AG08395 (cell line): Measurements from ENCODE around the gene PAK3.
A peak's percentile ranks its signal among the peaks of the same experiment; 100 is the strongest.

Source experiments
- DNase-seq: peaks from one replicate; pipeline ENCODE4 v3.0.0; 2012; ENCODE audit warnings: mixed read lengths, low spot score

Gene PAK3

DNA sequence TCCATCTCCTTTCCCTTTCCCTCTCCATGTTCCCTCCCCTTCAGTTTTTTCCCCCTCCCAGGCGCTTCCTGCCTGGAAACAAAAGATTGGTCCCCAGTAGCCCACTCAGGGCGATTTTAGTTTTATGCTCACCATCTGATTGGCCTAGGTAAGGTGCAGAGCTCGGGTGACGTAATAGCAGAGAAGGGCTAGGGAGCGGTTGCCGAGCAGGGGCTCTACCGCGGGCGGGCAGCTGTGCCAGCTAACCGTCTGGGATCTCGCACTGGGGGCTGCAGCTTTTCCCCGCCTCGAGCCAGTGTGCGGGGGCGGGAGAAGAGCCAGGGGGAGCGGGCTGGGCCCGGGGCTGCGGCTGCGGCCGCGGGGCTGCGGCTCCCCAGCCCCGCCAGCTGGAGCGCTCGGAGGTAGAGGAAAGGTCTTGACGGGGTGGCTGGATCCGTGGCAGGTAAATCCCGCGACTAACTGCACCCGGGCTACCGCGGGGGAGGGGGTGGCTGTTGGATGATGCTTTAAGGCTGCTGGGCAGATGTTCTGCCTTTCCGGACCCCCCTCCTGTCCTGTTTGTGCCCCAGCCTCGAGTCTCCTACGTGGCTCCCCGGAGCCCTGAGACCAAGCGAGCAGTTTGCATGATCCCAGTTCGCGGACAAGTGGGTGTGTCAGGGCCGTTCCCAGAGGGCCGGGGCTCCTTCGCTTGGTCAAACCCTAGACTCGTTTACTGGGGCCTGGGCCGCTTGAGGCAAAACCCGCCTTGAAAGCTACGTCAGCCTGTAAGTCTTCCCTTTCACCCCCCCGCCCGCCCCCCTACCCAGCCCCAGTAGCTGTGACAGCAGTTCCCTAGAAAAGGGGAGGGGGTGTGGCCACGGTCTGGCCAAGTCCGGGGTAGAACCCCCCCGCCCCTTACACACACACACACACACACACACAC, at the start of gene PAK3:
PAK3 (plus strand) TSS at position 218 of the 922 bp plus-strand sequence. CDS start 26,913 bp downstream, outside the sequence.
- no peak for DNase-seq

DNA sequence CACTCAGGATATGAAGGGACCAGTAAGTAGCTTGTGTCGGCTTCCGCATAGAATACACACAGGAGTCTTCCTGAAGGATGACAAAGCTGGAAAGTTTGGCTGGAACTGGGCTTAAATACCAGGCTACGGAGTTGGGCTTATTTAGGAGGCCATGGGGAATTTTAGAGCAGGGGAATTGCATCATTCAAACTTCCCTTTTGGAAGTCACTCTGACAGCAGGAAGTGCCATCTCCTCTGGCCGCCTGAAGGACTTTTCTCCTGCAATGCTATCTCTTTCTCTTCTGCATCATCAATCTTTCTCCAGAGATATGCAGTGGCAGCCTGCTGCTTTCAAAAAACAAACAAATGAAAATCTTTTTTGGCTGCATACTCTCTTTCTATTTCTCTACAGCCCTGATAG, 48.4 kb upstream of the PAK3 start:
- DNase-seq, result no peak

DNA sequence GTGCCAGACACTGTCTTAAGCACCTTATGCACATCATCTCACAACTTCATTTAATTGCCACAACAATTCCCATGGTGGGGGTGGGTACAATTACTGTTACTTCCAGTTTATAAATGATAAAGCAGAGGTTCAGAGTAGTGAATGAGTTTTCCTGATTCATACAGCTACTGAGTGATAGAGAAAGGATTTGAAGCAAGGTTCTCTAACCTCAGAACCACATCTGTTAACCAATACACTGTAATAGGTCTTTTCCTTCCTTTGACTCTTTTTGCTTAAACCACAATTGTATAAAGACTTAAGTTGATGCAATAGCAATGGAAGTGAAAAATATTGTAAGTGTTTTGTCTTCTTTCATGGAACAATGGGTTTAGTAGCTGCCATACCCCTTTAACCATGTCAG, 43.5 kb upstream of the PAK3 start:
- no peak for DNase-seq

DNA sequence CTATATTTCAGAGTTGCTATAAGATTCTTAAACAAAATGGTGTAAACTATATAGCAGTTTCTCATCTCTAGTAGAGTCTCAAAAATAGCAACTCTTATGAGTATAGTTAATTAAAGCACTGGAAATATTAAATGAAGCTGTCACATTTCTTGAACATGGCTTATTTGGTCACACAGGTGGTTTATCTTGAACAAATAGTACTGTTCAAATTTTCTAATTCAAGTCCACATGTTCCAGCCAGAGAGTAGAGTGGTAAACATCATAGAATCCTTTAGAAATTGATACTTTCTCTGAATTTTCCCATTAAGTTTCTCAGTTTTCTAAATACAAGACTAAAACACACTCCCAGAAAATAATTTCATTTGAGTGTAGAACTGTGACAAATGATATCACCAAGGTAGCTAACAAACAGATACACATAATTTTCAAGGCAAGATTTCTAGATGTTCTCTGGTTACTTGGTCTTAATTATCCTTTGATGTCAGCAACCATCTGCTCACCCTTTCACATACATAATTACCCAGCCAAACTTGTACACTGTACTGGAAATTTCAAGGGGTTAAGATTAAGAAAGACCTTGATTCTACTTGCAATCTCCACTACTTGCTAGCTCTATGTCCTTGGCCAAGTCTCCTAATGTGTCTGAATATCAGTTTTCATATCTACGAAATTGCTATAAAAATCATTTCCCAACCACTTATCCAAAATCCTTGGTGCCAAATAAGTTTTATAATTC, 24.3 kb upstream of the PAK3 start:
- DNase-seq, result no peak

DNA sequence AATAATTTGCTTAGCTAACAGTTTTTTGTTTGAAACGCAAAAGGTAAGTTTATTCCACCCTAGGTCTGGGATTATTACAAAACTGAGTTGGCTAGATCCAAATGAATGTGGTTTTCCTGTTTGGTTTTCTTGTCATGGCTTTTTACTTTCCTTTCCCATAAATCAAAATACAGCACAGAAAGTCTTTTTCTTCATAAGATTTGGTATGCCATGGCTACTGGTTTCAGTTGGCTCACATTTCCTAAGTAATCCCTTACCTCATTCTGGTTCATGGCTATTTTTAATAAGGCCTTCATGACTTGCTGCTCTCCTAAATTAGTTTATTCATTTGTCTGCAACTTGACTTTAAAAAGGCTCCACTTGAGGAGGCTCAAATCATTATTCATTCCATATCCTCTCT, 12.9 kb upstream of the PAK3 start:
- no peak for DNase-seq

DNA sequence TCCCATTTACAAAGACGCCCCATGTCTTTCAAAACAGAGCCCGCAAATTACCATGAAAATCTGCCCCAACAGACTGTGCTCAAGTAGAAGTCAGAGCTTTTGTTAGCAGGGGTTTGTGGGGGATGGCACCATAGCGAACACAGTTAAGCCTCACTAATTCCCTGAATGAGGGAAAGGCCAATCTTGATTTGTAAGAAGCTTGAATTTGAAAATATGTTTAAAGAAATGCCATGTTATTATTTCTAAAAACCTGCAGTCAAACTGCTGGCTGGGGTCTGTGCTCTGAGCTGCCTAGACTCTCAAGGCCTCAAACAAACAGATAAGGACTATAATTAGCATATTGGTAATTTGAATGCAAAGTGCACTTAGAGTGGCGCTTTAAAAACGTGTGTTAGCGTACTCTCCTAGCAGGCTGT, 9.4 kb upstream of the PAK3 start:
- no peak for DNase-seq

DNA sequence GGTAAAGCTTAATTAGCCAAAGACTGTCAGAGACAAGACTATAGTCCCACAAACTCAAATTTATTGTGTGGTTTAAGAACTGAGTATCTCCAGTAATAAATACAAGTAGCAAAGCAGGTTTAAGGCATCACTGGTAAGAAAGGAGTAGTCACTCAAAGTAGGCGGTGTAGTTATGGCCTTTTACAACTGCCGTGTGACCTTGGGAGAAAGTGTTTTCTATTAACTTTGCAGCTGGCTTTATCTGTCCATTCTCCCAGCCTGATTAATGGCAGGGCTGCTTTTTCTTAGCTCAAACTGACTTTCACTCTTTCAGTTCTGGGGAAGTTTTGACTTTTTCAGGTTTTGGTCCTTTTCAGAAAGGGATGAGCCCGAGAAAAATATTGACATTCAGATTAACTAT, 7.4 kb upstream of the PAK3 start:
- DNase-seq, result no peak

DNA sequence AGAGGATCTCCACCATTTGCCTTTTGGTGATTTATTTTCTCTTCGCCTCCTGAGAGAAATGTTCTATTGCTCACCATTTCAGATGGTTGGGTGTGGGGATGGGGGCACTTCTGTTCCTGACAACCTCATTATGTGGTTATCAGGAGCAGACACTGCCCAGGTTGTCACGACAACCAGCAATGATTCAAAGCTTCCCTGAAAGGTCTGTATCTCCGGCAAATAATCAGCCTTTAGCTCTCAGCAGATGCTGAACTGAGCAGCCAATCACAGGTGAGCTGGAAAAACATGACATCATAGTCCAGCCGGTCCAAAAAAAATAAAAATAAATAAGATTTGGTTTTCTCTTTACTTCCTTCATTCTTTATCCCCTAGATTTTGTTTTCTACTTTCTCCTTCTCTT, 5.5 kb upstream of the PAK3 start:
- no peak for DNase-seq

DNA sequence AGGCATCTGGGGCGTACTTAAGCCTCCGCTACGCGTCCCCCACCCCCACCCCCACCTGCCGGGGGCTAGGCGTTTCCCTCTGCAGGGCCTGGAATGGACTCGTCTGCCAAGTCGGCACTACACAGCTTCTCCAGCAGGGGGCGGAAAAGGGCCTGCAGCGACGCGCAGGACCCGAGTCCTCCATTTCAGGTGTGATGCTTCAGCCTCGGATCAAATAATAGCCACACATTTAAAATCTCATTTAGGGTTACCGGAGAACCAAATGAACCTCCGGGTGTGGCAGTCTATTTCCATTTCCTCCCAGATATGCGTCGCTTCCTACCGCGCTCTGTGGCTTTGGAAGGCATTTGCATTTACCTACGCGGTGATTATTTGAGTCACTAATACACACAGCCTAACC, 2.9 kb downstream of the PAK3 start:
- DNase-seq, result no peak

DNA sequence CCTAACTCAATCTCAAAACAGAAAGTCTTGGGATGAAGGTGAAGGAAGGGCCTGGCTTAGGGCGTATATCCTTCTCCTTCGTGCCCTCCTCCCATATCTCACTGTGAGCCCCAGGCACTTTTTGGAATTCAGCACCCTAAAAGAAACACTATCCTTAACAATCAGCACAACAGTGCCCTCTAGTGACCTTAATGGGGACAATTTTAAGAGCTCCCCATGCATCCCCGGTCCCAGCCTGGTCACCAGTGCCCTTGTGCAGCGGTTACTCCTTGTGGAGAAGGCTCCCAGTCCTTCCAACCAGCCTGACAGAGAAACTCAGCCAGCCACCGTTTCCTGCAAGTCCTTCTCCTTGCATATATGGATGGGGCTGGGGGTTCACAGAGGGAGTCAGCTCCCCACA, 4.2 kb downstream of the PAK3 start:
- DNase-seq, result peak; percentile 79

DNA sequence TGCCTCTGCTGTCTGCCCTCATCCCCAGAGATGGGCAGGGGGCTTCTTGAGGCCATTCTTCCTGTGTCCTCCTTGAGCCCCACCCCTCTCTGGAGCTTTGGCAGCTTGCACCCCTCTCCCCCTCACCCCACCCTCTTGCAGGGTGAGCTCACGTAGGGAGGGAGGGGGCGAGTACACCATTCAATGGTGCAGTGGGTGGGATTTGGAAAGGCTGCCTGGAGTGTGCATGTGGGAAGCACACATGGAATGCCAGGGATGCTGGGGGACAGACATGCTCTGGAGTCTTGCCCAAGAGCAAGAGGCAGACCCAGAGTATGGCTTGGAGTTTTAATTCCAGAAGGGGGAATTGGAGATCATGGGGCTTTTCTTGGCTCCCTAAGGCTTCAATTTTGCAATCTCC, 5.6 kb downstream of the PAK3 start:
- no peak for DNase-seq

DNA sequence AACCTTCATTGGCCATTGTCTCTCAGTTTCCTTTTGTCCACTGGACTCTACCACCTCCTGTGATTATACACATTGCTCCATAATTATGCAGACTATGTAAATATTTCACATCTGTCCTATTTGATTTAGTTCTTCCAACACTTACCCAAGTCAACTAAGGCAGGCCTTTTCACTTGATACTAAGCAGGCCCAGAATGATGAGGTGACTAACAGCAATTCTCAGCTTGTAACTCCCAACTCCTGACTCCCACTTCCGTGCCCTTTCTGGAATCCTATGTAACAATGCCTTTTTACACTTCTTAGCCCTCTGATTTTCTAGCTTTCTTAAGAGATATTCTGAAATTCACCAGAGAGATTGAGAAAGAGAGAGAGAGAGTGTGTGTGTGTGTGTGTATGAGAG, 6.6 kb downstream of the PAK3 start:
- no peak for DNase-seq

DNA sequence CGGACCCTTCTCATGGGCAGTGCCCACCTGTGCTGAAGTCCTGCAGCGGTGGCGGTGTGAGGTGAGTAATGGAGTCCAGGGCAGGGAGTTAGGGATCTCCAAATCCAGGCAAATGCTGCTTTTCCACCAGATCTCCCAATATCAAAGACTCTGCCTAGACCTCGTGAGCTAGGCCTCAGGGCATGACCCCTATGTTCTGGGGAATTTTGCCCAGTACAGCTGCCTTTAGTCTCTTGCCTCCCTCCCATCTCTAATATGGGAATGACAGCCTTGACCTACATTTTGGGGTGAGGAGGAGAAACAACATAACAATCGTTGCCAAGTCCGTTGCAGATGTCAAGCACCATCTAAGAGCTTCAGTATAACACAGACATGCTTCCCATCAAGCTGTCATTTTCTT, 7.3 kb downstream of the PAK3 start:
- DNase-seq, result no peak

DNA sequence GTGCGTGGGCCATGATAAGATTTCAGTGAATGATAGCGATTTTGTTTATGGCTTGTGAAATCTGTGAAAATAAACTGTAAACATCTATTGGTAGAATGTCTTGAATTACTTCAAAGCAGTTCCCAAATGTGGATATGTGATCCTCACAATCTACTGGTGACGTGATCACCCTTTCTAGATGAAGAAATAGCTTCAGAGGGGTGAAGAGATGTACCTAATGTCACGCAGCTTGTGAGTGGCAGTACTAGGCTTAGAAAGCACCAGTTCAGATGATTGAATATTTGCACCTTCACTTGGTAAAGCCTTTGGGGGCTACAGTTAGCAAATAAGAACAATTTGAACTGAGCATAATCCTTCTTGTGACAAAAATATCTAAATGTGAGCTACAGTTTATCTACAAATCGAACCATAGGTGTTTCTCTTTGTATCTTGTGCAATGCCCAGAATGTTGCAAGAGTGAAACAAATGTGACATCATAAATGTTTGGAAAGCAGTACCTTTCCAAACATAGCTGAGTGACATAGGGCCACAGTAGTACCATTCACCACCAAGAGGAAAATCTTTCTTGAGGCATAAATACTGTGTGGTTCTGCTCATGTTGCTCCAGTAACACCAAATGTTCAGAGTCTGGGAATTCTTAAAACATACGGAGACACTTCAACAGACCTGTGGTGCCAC, 14.2 kb downstream of the PAK3 start:
- DNase-seq, result no peak

DNA sequence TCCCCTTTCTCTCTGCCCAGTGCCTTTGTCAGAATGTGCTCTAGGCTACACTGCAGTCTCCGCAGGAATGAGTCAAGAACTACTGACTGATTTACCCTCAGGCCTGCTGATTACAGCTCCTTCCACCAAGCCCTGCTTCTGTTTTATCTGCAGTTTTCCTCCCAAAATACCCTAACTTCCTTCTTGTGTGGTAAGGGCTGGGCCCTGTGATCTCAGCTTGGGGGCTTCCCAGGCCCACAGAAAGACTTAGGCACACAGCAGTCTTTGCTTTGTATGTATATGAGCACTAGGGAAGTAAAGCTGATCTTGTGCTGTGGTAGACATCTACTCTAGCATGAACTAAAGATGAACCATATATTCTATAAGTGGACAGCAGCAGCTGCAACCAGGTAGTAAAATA, 18.8 kb downstream of the PAK3 start:
- DNase-seq, result no peak

DNA sequence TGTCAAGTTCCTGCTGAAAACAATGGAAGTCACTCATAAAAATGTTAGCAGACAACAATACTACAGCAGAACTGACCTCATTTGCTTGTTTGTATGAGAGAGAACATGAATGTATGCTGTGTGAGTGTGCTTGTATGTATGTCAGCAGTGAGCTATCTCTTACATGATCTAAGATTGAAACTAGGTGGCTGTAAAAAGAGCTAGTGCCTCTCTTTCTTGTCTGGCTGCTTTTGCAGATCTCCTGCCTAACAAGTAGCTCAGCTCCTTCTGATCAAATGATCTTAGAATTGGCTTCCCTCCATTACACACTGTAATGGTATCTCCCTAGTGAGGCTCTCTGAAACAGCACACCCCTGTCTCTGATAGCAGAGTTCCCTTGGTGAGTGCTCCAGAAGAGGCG, 20.7 kb downstream of the PAK3 start:
- no peak for DNase-seq

DNA sequence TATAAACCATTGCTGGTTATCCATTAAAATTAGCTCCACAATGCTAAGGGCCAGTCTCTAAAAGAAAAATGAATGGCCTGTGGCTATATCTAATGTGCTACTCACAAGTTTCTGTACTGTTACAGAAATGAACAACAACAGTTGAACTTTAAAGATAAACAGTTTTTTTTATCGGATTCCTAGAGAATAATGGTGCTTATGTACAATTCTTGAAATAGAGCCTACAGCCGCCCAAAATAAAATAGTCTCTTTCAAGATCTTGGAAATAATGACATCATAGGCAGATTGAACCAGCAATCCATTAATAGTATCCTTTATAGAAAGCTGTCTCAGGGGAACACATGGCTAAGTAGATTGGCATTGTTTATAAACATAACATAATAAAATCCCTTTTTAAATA, 23.4 kb downstream of the PAK3 start:
- DNase-seq, result no peak

DNA sequence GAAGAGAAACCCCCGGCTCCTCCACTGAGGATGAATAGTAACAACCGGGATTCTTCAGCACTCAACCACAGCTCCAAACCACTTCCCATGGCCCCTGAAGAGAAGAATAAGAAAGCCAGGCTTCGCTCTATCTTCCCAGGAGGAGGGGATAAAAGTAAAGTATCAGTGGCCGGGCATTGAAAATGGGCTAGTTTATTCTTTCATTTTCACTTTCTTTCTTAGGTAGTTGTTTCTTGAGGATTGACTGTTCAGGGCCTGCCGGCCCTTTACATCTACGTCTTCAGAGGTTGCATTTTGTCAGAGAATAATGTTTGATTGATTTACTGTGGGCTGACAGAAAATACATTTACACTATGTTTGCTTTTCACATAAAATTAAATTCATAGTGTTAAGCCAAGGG, 27.1 kb downstream of the PAK3 start:
- no peak for DNase-seq

DNA sequence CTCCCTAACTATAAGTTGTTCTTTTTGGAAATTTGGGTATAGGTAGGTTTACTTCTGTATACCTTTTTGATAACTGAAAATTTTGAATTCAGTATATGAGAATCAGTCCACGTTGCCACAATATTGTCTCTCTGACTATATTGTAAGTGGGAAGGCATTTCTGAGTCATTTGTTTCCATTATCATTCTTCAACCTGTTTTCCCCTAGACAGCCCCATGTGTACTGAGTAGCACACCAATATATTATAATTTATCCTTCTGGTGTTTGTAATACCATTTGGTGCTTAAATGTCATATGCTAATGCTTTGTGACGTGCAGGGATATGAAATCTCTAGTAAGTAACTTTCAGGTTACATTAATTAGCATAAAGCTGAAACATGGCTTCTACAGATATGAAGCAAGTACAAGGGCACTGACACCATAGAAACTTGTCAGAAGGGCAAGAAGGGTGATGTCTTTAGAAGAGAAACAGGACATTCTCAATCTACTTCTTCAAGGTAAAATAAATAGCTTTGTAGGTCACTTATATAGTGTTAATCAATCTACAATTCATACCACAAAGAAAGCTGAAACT, 27.7 kb downstream of the PAK3 start:
- DNase-seq, result no peak

DNA sequence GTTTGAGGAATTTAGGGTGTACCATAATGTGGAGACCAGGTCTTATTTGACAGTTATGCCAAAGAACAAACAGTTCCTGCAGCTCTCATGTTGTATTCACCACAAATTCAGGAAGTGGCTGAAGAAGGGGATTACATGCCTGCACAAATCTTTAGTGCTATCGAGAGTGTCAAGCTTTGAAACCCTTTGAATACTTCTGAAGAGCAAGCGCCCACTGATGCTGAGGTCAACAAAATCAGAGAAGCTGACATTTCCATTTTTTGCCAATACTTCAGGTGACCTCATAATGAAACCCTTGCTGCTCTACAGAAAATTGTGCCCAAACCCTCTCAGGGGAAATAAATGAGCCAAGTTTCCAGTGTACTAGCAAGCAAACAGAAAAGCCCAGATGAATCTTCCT, 28.4 kb downstream of the PAK3 start:
- no peak for DNase-seq

DNA sequence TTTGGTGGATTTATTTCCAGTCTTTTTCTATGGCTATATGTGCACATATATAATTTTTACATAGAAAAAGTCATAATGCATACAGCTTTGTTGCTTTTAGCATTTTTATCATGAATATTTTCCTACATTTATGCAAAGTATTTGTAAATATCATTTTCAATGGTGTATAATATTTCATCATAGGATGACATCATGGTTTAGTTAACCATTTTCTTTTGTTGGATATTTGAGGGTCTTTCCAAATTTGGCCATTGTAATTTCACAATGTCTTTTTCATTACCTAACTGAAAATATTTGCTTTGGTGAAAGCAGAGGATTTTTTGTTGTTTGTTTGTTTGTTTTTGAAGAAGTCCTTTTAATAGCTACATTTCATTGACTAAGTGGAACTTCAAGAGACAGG, 31.0 kb downstream of the PAK3 start:
- no peak for DNase-seq

DNA sequence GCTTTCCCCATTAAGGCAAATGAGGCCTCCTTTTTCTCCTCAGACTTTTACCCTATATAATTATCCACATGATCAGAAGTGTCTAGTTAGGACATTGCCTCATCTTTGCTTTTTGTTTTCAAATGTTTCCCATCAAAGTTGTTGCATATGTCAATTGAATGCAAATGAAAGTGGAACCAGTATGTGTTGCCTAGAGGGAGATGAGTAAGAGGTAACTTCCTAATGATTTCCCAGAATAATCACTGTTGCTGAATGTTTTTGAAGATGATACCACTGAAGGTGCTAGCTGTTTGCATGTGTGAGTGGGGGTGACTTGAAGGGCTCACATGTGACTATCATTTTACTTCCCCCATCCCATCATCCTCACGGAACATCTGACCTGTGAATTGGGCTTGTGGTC, 33.9 kb downstream of the PAK3 start:
- no peak for DNase-seq

DNA sequence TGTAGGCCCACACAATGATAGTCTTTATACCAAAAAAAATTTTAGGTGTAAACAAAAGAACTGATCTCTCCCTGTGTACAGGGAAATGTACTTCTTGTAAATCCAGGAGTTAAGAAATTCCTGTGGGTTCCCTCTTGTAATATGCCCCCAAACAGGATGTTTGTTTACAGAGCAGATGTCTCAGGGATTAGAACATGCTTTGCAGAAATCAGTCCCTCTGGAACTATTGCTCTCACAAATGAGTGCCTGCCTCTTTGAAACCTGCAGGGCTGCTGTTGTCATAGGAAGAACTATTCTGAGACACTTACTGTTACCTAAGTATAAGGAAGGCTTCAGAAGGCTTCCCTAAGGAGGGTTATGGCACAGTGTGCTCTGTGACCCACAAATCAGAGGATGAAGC, 35.6 kb downstream of the PAK3 start:
- no peak for DNase-seq
